ENCODE measurements around the gene C15orf61.

DNA sequence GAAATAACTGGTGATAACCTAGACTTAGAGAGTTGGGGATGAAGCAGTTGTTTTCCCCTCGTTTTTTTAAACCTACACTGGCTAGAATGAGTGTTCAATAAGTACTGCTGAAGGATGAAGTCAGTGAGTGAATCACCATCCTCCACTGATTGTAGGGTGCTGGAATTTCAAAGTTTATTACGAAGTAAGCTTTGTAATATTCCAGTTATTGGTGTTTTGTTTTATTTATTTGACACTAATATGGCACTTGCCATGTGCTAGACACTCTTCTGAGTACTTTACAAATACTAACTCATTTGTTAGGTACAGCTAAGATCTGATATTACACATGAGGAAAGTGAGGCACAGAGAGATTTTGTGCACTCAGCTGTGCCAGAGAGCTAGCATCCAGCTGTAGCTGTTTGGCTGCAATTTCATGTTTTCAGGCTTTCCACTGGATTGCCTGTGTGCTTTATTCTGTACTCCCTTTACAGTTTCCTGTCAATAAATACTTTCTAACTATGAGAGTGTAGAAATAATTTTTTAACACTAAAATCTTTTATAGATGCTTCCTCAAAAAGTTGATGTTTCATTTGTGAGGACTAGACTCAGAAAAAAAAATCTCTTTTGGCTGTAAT, 27.4 kb downstream of the C15orf61 start:
- TF ChIP-seq, protein P1, sequence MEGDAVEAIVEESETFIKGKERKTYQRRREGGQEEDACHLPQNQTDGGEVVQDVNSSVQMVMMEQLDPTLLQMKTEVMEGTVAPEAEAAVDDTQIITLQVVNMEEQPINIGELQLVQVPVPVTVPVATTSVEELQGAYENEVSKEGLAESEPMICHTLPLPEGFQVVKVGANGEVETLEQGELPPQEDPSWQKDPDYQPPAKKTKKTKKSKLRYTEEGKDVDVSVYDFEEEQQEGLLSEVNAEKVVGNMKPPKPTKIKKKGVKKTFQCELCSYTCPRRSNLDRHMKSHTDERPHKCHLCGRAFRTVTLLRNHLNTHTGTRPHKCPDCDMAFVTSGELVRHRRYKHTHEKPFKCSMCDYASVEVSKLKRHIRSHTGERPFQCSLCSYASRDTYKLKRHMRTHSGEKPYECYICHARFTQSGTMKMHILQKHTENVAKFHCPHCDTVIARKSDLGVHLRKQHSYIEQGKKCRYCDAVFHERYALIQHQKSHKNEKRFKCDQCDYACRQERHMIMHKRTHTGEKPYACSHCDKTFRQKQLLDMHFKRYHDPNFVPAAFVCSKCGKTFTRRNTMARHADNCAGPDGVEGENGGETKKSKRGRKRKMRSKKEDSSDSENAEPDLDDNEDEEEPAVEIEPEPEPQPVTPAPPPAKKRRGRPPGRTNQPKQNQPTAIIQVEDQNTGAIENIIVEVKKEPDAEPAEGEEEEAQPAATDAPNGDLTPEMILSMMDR (IDR thresholded peaks at IDR 0.05): no peak
- TF ChIP-seq ZFX (IDR thresholded peaks at IDR 0.05; ENCODE audit: borderline replicate concordance): no peak
